HUDEP-2 (cell line): ENCODE results near the gene CARD19.

Experiments
- DNase-seq, 76 experiments: peaks; one replicate each; lab custom pipeline; 2025; ENCODE audit not compliant: unreplicated experiment in 76 of 76; lab: John Stamatoyannopoulos, UW

The CARD19 gene

GRCh38 chr9:93061791-93062763 lies 33.9 kb upstream of the CARD19 start:
- no peak for DNase-seq

- DNase-seq, result peak in 1 of 76 experiments; percentile 10
These were observed 31.5 kb upstream of the CARD19 start for GRCh38 chr9:93064392-93065134.

GRCh38 chr9:93065135-93065720 lies 30.8 kb upstream of the CARD19 start:
- DNase-seq, result no peak

GRCh38 chr9:93066978-93067603 lies 28.9 kb upstream of the CARD19 start:
- no peak for DNase-seq

GRCh38 chr9:93068956-93069355 lies 27.1 kb upstream of the CARD19 start:
- DNase-seq, result no peak

GRCh38 chr9:93071464-93071863 lies 24.6 kb upstream of the CARD19 start:
- peak in 65 of 76 experiments; percentile 6 to 77 (median 44) for DNase-seq

- DNase-seq, result peak in 33 of 76 experiments; percentile 2 to 48 (median 23)
These were observed 23.6 kb upstream of the CARD19 start for GRCh38 chr9:93072383-93072795.

GRCh38 chr9:93076101-93076791 lies 19.8 kb upstream of the CARD19 start:
- DNase-seq, result no peak

GRCh38 chr9:93076792-93077128 lies 19.3 kb upstream of the CARD19 start:
- no peak for DNase-seq

GRCh38 chr9:93077367-93077766 lies 18.6 kb upstream of the CARD19 start:
- DNase-seq, result no peak

GRCh38 chr9:93077811-93078210 lies 18.2 kb upstream of the CARD19 start:
- DNase-seq, result no peak

GRCh38 chr9:93079371-93079770 lies 16.6 kb upstream of the CARD19 start:
- DNase-seq, result no peak

GRCh38 chr9:93080406-93080805 lies 15.6 kb upstream of the CARD19 start:
- no peak for DNase-seq

GRCh38 chr9:93081081-93081529 lies 14.9 kb upstream of the CARD19 start:
- DNase-seq, result no peak

- no peak for DNase-seq
These were observed 14.1 kb upstream of the CARD19 start for GRCh38 chr9:93081931-93082330.

- no peak for DNase-seq
These were observed 13.1 kb upstream of the CARD19 start for GRCh38 chr9:93082841-93083411.

- no peak for DNase-seq
These were observed 12.2 kb upstream of the CARD19 start for GRCh38 chr9:93083592-93084470.

GRCh38 chr9:93084471-93084881 lies 11.5 kb upstream of the CARD19 start:
- DNase-seq, result no peak

GRCh38 chr9:93085676-93086075 lies 10.3 kb upstream of the CARD19 start:
- no peak for DNase-seq
